ENCODE data around the gene PHF1. TPM values are rescaled to one million over a fixed set of nuclear protein-coding genes. Genes with fewer than 3 reads are reported as not detected.
"Not testable (repeated sequence)": the region's sequence is repeated elsewhere in the genome, so short reads cannot be mapped to it uniquely, and the experiment has no call there.

The PHF1 gene
- total RNA-seq = 10 to 100 TPM; 24.3 to 63.6 (median 44.4) TPM

- peak within 1 kb of the TSS; percentile 96 to 97 for H3K27ac ChIP-seq
- in situ Hi-C loops (cut with MboI; ENCODE audit: low pct_unique_long_range_greater_than_20kb in 2 of 9, low sequenced_read_pairs in 9 of 9, unreplicated experiment in 9 of 9) = no loop called here
- ATAC-seq (replicated peaks in 6 of 8) = peak; percentile 25 to 59 (median 38)
- peak within 1 kb of the TSS; percentile 77 to 96 (median 93) for H3K4me3 ChIP-seq
- WGBS, 10 experiments = no CpG with 5 or more reads among the region's 67 CpGs
- H3K4me1 ChIP-seq (replicated peaks in 1 of 2) = peaks cover 7 to 11% of the 10 kb centered on the region in 2 donors
These were observed at the start of gene PHF1 for GRCh38 chr6:33410711-33411631. Gene PHF1 (plus strand): TSS chr6:33411014. CDS start chr6:33412264, 1,250 bp downstream.

GRCh38 chr6:33363486-33363885 is 47.3 kb upstream of the PHF1 start:
- in situ Hi-C loops (cut with MboI; ENCODE audit: low pct_unique_long_range_greater_than_20kb in 2 of 9, low sequenced_read_pairs in 9 of 9, unreplicated experiment in 9 of 9); ATAC-seq (replicated peaks in 6 of 8); H3K4me1 ChIP-seq (replicated peaks in 1 of 2); H3K27ac ChIP-seq; H3K4me3 ChIP-seq: not testable (repeated sequence)
- WGBS, 10 experiments = 0 to 100% (median 91%) methylated on average over 1 to 12 of the region's 12 CpGs; no CpG with 5 or more reads in 1 of the 10 experiments

GRCh38 chr6:33364475-33365205 is 46.2 kb upstream of the PHF1 start:
- H3K4me1 ChIP-seq (replicated peaks in 1 of 2); in situ Hi-C loops (cut with MboI; ENCODE audit: low pct_unique_long_range_greater_than_20kb in 2 of 9, low sequenced_read_pairs in 9 of 9, unreplicated experiment in 9 of 9); H3K4me3 ChIP-seq; H3K27ac ChIP-seq: not testable (repeated sequence)
- peak; percentile 51 to 92 (median 82) for ATAC-seq (replicated peaks in 6 of 8)
- WGBS, 10 experiments = 0 to 24% (median 3%) methylated on average over 1 to 5 of the region's 8 CpGs

- H3K4me3 ChIP-seq; H3K27ac ChIP-seq; H3K4me1 ChIP-seq (replicated peaks in 1 of 2); in situ Hi-C loops (cut with MboI; ENCODE audit: low pct_unique_long_range_greater_than_20kb in 2 of 9, low sequenced_read_pairs in 9 of 9, unreplicated experiment in 9 of 9): not testable (repeated sequence)
- peak in 4 of 8 experiments; percentile 20 to 31 (median 24) for ATAC-seq (replicated peaks in 6 of 8)
- WGBS, 10 experiments = 50 to 100% (median 65%) methylated on average over 1 to 4 of the region's 10 CpGs; no CpG with 5 or more reads in 7 of the 10 experiments
These were observed 45.4 kb upstream of the PHF1 start for GRCh38 chr6:33365206-33365971.

- Histone ChIP-seq H3K4me1 (replicated peaks in 1 of 2) (peaks cover 2 to 4% of the 10 kb centered on the region in 2 donors), H3K27ac (no peak overlapping the region), H3K4me3 (no peak overlapping the region)
- 71 to 100% (median 85%) methylated on average over 1 to 8 of the region's 8 CpGs for WGBS, 10 experiments
- no peak for ATAC-seq (replicated peaks in 6 of 8)
- in situ Hi-C loops (cut with MboI; ENCODE audit: low pct_unique_long_range_greater_than_20kb in 2 of 9, low sequenced_read_pairs in 9 of 9, unreplicated experiment in 9 of 9) = no loop called here
These were observed 43.7 kb upstream of the PHF1 start for GRCh38 chr6:33367009-33367714.

- ATAC-seq (replicated peaks in 6 of 8); H3K27ac ChIP-seq; H3K4me1 ChIP-seq (replicated peaks in 1 of 2); in situ Hi-C loops (cut with MboI; ENCODE audit: low pct_unique_long_range_greater_than_20kb in 2 of 9, low sequenced_read_pairs in 9 of 9, unreplicated experiment in 9 of 9); H3K4me3 ChIP-seq: not testable (repeated sequence)
- 50 to 100% (median 85%) methylated on average over 1 to 5 of the region's 5 CpGs; no CpG with 5 or more reads in 4 of the 10 experiments for WGBS, 10 experiments
These were observed 43.1 kb upstream of the PHF1 start for GRCh38 chr6:33367715-33368025.

GRCh38 chr6:33371901-33372300 is 38.9 kb upstream of the PHF1 start:
- ATAC-seq (replicated peaks in 6 of 8); H3K27ac ChIP-seq; H3K4me1 ChIP-seq (replicated peaks in 1 of 2); in situ Hi-C loops (cut with MboI; ENCODE audit: low pct_unique_long_range_greater_than_20kb in 2 of 9, low sequenced_read_pairs in 9 of 9, unreplicated experiment in 9 of 9); H3K4me3 ChIP-seq: not testable (repeated sequence)
- whole genome bisulfite sequencing, 10 experiments = 80 to 100% (median 93%) methylated on average over 1 to 5 of the region's 8 CpGs; no CpG with 5 or more reads in 4 of the 10 experiments

GRCh38 chr6:33372526-33373123 is 38.2 kb upstream of the PHF1 start:
- H3K4me3 ChIP-seq = no peak overlapping the region
- H3K27ac ChIP-seq = no peak overlapping the region
- no peak for ATAC-seq (replicated peaks in 6 of 8)
- WGBS, 10 experiments = 0 to 100% (median 40%) methylated on average over 1 to 4 of the region's 5 CpGs; no CpG with 5 or more reads in 1 of the 10 experiments
- in situ Hi-C loops (cut with MboI; ENCODE audit: low pct_unique_long_range_greater_than_20kb in 2 of 9, low sequenced_read_pairs in 9 of 9, unreplicated experiment in 9 of 9) = no loop called here
- H3K4me1 ChIP-seq (replicated peaks in 1 of 2) = no peaks in the 10 kb centered on the region

- Histone ChIP-seq H3K4me1 (replicated peaks in 1 of 2) (no peaks in the 10 kb centered on the region), H3K27ac (no peak overlapping the region), H3K4me3 (no peak overlapping the region)
- no peak for ATAC-seq (replicated peaks in 6 of 8)
- 26 to 86% (median 65%) methylated on average over 2 to 6 of the region's 8 CpGs; no CpG with 5 or more reads in 2 of the 10 experiments for WGBS, 10 experiments
- in situ Hi-C loops (cut with MboI; ENCODE audit: low pct_unique_long_range_greater_than_20kb in 2 of 9, low sequenced_read_pairs in 9 of 9, unreplicated experiment in 9 of 9) = no loop called here
These were observed 36.6 kb upstream of the PHF1 start for GRCh38 chr6:33373960-33374910.

- WGBS, 10 experiments = 0 to 100% (median 80%) methylated on average over 1 to 9 of the region's 9 CpGs
- H3K4me3 ChIP-seq = no peak overlapping the region
- in situ Hi-C loops (cut with MboI; ENCODE audit: low pct_unique_long_range_greater_than_20kb in 2 of 9, low sequenced_read_pairs in 9 of 9, unreplicated experiment in 9 of 9) = no loop called here
- ATAC-seq (replicated peaks in 6 of 8) = peak in 4 of 8 experiments; percentile 67 to 91 (median 84)
- no peaks in the 10 kb centered on the region for H3K4me1 ChIP-seq (replicated peaks in 1 of 2)
- H3K27ac ChIP-seq = no peak overlapping the region
These were observed 35.6 kb upstream of the PHF1 start for GRCh38 chr6:33375143-33375671.

GRCh38 chr6:33377171-33377570 is 33.6 kb upstream of the PHF1 start:
- Histone ChIP-seq H3K27ac (no peak overlapping the region), H3K4me3 (no peak overlapping the region), H3K4me1 (replicated peaks in 1 of 2) (no peaks in the 10 kb centered on the region)
- ATAC-seq (replicated peaks in 6 of 8) = no peak
- in situ Hi-C loops (cut with MboI; ENCODE audit: low pct_unique_long_range_greater_than_20kb in 2 of 9, low sequenced_read_pairs in 9 of 9, unreplicated experiment in 9 of 9) = no loop called here
- WGBS, 10 experiments = 94 to 100% (median 100%) methylated on average over 1 to 4 of the region's 4 CpGs; no CpG with 5 or more reads in 5 of the 10 experiments
